HCT116 (cell line): Measurements from ENCODE around the gene FRMPD4.

ENCODE experiments used
- CEBPB ChIP-seq: IDR thresholded peaks from 2 replicates; pipeline ENCODE4 v1.6.1; 2012; ENCODE audit warnings: low read depth
- ELF1 ChIP-seq: IDR thresholded peaks from 2 replicates; pipeline ENCODE4 v1.6.1; 2012; ENCODE audit warnings: low read depth, borderline replicate concordance
- EZH2 ChIP-seq: fragments of 200-600 bp; sonication (generic); IDR thresholded peaks from 2 replicates; pipeline ENCODE4 v1.6.1; 2017; ENCODE audit warnings: antibody characterized with exemption, mixed run types
- EZH2phosphoT487 ChIP-seq: fragments of 200-600 bp; IDR thresholded peaks from 2 replicates; pipeline ENCODE4 v1.6.1; 2018; ENCODE audit warnings: antibody characterized with exemption, borderline replicate concordance
- POLR2A ChIP-seq: IDR thresholded peaks from 2 replicates; pipeline ENCODE4 v1.7.0; 2011; ENCODE audit warnings: borderline replicate concordance; ENCODE audit not compliant: insufficient read depth, insufficient read length; ENCODE audit errors: extremely low read depth
- REST ChIP-seq: IDR thresholded peaks from 2 replicates; pipeline ENCODE4 v1.6.1; 2012; ENCODE audit warnings: low read depth
- YY1 ChIP-seq: IDR thresholded peaks from 2 replicates; pipeline ENCODE4 v1.6.1; 2011; ENCODE audit warnings: low read length, low read depth, moderate library complexity, mild to moderate bottlenecking; ENCODE audit not compliant: insufficient replicate concordance; ENCODE audit errors: extremely low read depth
- TF ChIP-seq, protein P1 (sequence below), 3 experiments: fragments of 200-600 bp in 1 of 3; sonication (generic) in 1 of 3; IDR thresholded peaks in 2 of 3; conservative IDR thresholded peaks in 1 of 3; 2 replicates each; pipeline ENCODE4 v1.5.1; 2012 to 2017; ENCODE audit warnings: low read depth in 2 of 3, low read length in 2 of 3, antibody characterized with exemption in 1 of 3, borderline replicate concordance in 1 of 3, control low read depth in 1 of 3, mild to moderate bottlenecking in 1 of 3, mixed read lengths in 1 of 3, mixed run types in 1 of 3, moderate library complexity in 1 of 3; ENCODE audit not compliant: insufficient read depth in 1 of 3

DNA sequence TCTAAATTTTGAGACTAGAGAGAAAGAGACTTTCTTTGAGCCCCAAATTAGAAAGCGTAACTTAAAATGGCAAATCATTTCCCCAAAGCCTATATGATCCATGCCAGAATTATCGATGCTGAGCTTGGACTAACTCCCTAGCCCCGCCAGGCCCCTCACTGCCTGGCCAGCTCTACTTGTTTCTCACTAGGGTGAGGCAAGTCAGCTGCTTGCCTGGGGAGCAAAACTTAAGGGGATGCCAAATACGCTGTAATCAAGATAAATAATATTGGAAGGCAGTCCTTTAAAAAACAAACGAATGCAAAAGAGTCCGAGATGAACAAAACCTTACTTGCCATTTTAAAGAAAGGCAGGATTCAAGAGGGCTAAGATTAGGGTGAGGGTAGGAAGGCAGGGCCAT lies 236.0 kb downstream of the FRMPD4 start:
- TF ChIP-seq, protein P1, sequence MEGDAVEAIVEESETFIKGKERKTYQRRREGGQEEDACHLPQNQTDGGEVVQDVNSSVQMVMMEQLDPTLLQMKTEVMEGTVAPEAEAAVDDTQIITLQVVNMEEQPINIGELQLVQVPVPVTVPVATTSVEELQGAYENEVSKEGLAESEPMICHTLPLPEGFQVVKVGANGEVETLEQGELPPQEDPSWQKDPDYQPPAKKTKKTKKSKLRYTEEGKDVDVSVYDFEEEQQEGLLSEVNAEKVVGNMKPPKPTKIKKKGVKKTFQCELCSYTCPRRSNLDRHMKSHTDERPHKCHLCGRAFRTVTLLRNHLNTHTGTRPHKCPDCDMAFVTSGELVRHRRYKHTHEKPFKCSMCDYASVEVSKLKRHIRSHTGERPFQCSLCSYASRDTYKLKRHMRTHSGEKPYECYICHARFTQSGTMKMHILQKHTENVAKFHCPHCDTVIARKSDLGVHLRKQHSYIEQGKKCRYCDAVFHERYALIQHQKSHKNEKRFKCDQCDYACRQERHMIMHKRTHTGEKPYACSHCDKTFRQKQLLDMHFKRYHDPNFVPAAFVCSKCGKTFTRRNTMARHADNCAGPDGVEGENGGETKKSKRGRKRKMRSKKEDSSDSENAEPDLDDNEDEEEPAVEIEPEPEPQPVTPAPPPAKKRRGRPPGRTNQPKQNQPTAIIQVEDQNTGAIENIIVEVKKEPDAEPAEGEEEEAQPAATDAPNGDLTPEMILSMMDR (IDR thresholded peaks at IDR 0.05 in 2 of 3, conservative IDR thresholded peaks at IDR 0.05 in 1 of 3; ENCODE audit: borderline replicate concordance in 1 of 3, insufficient read depth in 1 of 3, low read depth in 2 of 3, low read length in 2 of 3), result no peak
- TF ChIP-seq REST (no peak), ELF1 (no peak), POLR2A (no peak), CEBPB (no peak), EZH2phosphoT487 (no peak), YY1 (no peak), EZH2 (no peak)
